Measurements from ENCODE around the gene ZSCAN30.

Gene ZSCAN30

DNA sequence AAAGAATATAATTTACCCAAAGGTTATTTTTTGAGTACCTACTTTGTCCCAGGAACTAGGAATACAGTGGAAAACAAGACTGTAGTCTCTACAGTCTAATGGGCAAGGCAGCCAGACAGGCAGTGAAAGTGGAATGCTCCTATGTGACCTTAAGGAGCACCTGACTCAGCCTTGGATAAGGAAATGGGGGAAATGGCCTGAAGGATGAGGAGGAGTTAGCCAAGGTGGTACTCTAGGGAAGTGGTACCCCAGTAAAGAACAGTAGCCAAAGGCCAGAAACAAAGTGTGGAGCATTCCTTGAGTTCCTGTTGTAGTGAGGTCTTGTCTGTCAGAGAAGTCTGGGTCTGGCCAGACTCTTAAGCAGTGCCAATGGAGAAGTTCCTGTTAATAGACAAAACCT lies 43.2 kb downstream of the ZSCAN30 start:
- Histone ChIP-seq H3K4me3 (ENCODE audit: insufficient read length, low read depth) (no peak overlapping the region), H3K36me3 (ENCODE audit: insufficient read depth, insufficient read length, low read length) (peaks cover 80% of the 10 kb centered on the region), H3K9ac (ENCODE audit: insufficient read length, low read depth) (no peak overlapping the region), H3K9me3 (ENCODE audit: insufficient read depth, low read length) (peaks cover 50% of the 10 kb centered on the region), H3K27me3 (ENCODE audit: insufficient read depth, insufficient read length) (no peaks in the 10 kb centered on the region), H3K4me1 (ENCODE audit: insufficient read depth, insufficient read length) (no peaks in the 10 kb centered on the region)
- TF ChIP-seq YY1 (IDR thresholded peaks at IDR 0.05; ENCODE audit: insufficient read depth, insufficient read length) (no peak), ZNF274 (IDR thresholded peaks at IDR 0.05; ENCODE audit: low read depth, low read length) (no peak), SUZ12 (IDR thresholded peaks at IDR 0.05; ENCODE audit: extremely low read depth, insufficient read depth, insufficient read length) (no peak)
- DNase-seq (ENCODE audit: low read depth, low spot score) = no peak

DNA sequence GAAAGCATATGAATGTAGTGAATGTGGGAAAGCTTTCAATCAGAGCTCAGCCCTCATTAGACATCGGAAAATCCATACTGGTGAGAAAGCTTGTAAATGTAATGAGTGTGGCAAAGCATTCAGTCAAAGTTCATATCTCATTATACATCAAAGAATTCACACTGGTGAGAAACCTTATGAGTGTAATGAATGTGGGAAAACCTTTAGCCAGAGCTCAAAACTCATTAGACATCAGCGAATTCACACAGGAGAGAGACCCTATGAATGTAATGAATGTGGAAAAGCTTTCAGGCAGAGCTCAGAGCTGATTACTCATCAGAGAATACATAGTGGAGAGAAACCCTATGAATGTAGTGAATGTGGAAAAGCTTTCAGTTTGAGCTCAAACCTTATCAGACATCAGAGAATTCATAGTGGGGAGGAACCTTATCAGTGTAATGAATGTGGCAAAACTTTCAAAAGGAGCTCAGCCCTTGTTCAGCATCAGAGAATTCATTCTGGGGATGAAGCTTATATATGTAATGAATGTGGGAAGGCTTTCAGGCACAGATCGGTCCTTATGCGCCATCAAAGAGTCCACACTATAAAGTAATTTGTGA lies 44.2 kb downstream of the ZSCAN30 start:
- H3K36me3 ChIP-seq (ENCODE audit: insufficient read depth, insufficient read length, low read length) = peaks cover 79% of the 10 kb centered on the region
- no peaks in the 10 kb centered on the region for H3K4me1 ChIP-seq (ENCODE audit: insufficient read depth, insufficient read length)
- DNase-seq (ENCODE audit: low read depth, low spot score) = no peak
- H3K4me3 ChIP-seq (ENCODE audit: insufficient read length, low read depth) = no peak overlapping the region
- H3K27me3 ChIP-seq (ENCODE audit: insufficient read depth, insufficient read length) = no peaks in the 10 kb centered on the region
- TF ChIP-seq ZNF274 (IDR thresholded peaks at IDR 0.05; ENCODE audit: low read depth, low read length) (peak; percentile 48), YY1 (IDR thresholded peaks at IDR 0.05; ENCODE audit: insufficient read depth, insufficient read length) (no peak), SUZ12 (IDR thresholded peaks at IDR 0.05; ENCODE audit: extremely low read depth, insufficient read depth, insufficient read length) (no peak)
- H3K9me3 ChIP-seq (ENCODE audit: insufficient read depth, low read length) = peaks cover 50% of the 10 kb centered on the region
- no peak overlapping the region for H3K9ac ChIP-seq (ENCODE audit: insufficient read length, low read depth)

DNA sequence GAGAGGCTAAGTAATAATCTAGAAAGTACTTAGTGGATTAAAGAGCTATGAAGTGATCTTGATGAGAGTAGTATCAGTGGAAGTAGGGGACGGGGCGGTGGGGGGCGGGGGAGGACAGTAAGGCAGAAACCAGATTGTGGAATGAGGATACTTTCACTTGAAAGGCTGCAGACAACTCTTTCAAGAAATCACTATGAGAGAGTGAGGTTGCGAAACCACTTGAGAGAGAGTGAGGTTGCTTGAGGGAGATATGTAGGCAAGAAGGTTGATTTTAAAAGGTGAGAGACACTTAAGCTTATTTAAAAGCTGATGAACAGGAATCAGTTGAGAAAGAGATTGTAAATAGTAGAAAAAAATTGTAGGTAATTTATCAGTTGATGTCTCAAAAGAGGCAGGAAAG lies 45.4 kb downstream of the ZSCAN30 start:
- Histone ChIP-seq H3K4me1 (ENCODE audit: insufficient read depth, insufficient read length) (no peaks in the 10 kb centered on the region), H3K4me3 (ENCODE audit: insufficient read length, low read depth) (no peak overlapping the region), H3K9ac (ENCODE audit: insufficient read length, low read depth) (no peak overlapping the region), H3K27me3 (ENCODE audit: insufficient read depth, insufficient read length) (no peaks in the 10 kb centered on the region), H3K9me3 (ENCODE audit: insufficient read depth, low read length) (peaks cover 43% of the 10 kb centered on the region), H3K36me3 (ENCODE audit: insufficient read depth, insufficient read length, low read length) (peaks cover 70% of the 10 kb centered on the region)
- no peak for TF ChIP-seq YY1 (IDR thresholded peaks at IDR 0.05; ENCODE audit: insufficient read depth, insufficient read length)
- TF ChIP-seq SUZ12 (IDR thresholded peaks at IDR 0.05; ENCODE audit: extremely low read depth, insufficient read depth, insufficient read length) = no peak
- no peak for TF ChIP-seq ZNF274 (IDR thresholded peaks at IDR 0.05; ENCODE audit: low read depth, low read length)
- no peak for DNase-seq (ENCODE audit: low read depth, low spot score)

DNA sequence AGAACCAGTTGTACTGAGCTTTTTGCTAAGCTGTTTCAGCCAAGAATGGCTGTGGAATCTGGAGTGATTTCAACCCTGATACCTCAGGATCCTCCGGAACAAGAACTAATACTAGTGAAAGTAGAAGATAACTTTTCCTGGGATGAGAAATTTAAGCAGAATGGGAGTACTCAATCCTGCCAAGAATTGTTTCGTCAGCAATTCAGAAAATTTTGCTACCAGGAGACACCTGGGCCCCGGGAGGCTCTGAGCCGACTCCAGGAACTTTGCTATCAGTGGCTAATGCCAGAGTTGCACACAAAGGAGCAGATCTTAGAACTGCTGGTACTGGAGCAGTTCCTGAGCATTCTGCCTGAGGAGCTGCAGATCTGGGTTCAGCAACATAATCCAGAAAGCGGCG lies 47.6 kb downstream of the ZSCAN30 start:
- DNase-seq (ENCODE audit: low read depth, low spot score) = no peak
- Histone ChIP-seq H3K9ac (ENCODE audit: insufficient read length, low read depth) (no peak overlapping the region), H3K4me3 (ENCODE audit: insufficient read length, low read depth) (no peak overlapping the region), H3K36me3 (ENCODE audit: insufficient read depth, insufficient read length, low read length) (peaks cover 53% of the 10 kb centered on the region), H3K27me3 (ENCODE audit: insufficient read depth, insufficient read length) (no peaks in the 10 kb centered on the region), H3K9me3 (ENCODE audit: insufficient read depth, low read length) (peaks cover 43% of the 10 kb centered on the region), H3K4me1 (ENCODE audit: insufficient read depth, insufficient read length) (no peaks in the 10 kb centered on the region)
- TF ChIP-seq SUZ12 (IDR thresholded peaks at IDR 0.05; ENCODE audit: extremely low read depth, insufficient read depth, insufficient read length) (no peak), YY1 (IDR thresholded peaks at IDR 0.05; ENCODE audit: insufficient read depth, insufficient read length) (no peak), ZNF274 (IDR thresholded peaks at IDR 0.05; ENCODE audit: low read depth, low read length) (no peak)

DNA sequence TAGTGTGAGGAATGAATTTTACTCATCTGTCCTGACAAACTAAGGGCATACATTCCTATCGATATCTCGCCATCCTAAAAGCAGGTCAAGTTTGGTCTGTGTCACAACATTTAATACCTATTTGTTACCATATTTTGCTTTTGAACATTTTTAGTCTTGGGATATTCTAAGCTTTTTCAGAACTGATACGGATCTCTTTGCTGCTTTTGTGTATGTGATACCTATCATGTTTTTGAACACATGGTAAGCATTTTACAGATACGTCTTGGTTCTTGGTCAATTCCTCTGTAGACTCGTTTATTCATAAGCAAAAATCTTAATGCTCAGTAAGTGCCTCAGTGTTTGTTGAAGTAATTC lies 48.6 kb downstream of the ZSCAN30 start:
- no peaks in the 10 kb centered on the region for H3K27me3 ChIP-seq (ENCODE audit: insufficient read depth, insufficient read length)
- H3K4me3 ChIP-seq (ENCODE audit: insufficient read length, low read depth) = peak overlapping the region; percentile 74
- no peaks in the 10 kb centered on the region for H3K4me1 ChIP-seq (ENCODE audit: insufficient read depth, insufficient read length)
- H3K9me3 ChIP-seq (ENCODE audit: insufficient read depth, low read length) = peaks cover 43% of the 10 kb centered on the region
- peak overlapping the region; percentile 79 for H3K9ac ChIP-seq (ENCODE audit: insufficient read length, low read depth)
- no peak for DNase-seq (ENCODE audit: low read depth, low spot score)
- TF ChIP-seq SUZ12 (IDR thresholded peaks at IDR 0.05; ENCODE audit: extremely low read depth, insufficient read depth, insufficient read length) (no peak), ZNF274 (IDR thresholded peaks at IDR 0.05; ENCODE audit: low read depth, low read length) (no peak), YY1 (IDR thresholded peaks at IDR 0.05; ENCODE audit: insufficient read depth, insufficient read length) (no peak)
- peaks cover 43% of the 10 kb centered on the region for H3K36me3 ChIP-seq (ENCODE audit: insufficient read depth, insufficient read length, low read length)

DNA sequence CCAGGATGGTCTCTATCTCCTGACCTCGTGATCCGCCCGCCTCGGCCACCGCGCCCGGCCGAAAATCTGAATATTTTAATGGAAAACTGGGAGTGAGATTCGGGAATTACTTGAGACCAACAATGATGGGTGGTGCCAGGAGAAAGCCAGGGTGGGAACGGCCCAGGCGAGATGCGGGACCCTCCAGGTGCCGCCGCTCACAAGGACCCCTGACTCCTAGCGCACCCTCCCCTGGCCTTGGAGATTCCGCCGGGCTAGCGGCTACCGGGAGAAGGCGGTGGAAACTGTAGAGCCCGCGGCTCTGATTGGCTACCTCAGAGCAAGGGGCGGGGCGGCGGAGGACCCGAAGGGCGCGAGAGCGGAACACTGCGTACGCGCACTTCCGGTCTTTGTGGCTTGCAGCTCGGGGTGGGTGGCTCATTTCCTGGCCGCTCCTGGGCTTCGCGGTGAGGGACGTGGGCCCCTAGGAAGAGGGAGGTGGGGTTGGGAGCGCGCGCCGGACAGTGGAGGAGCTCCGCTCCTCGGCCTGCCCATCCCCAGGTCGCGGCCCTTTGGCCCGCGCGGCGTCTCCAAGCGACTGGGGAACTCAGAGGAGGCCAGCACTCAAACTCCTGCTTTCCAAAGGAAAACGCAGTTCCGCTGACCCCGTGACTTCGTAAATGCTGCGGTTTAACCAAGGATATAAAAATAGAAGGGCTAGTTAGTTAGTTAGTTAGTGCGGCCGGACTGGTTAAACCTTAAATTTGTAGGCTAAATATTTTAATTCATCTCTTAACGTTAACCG lies 49.2 kb downstream of the ZSCAN30 start, which contains the start of gene ZNF397:
ZNF397 (plus strand) TSS at position 371 of the 784 bp plus-strand sequence. CDS start 1,437 bp downstream, outside the sequence.
- Histone ChIP-seq H3K9me3 (ENCODE audit: insufficient read depth, low read length) (peaks cover 37% of the 10 kb centered on the region), H3K4me1 (ENCODE audit: insufficient read depth, insufficient read length) (no peaks in the 10 kb centered on the region), H3K9ac (ENCODE audit: insufficient read length, low read depth) (peak within 1 kb of the TSS; percentile 79), H3K27me3 (ENCODE audit: insufficient read depth, insufficient read length) (no peaks in the 10 kb centered on the region), H3K36me3 (ENCODE audit: insufficient read depth, insufficient read length, low read length) (peaks cover 37% of the 10 kb centered on the region), H3K4me3 (ENCODE audit: insufficient read length, low read depth) (peak within 1 kb of the TSS; percentile 74)
- no peak for TF ChIP-seq SUZ12 (IDR thresholded peaks at IDR 0.05; ENCODE audit: extremely low read depth, insufficient read depth, insufficient read length)
- TF ChIP-seq ZNF274 (IDR thresholded peaks at IDR 0.05; ENCODE audit: low read depth, low read length) = no peak
- DNase-seq (ENCODE audit: low read depth, low spot score) = peak; percentile 88

DNA sequence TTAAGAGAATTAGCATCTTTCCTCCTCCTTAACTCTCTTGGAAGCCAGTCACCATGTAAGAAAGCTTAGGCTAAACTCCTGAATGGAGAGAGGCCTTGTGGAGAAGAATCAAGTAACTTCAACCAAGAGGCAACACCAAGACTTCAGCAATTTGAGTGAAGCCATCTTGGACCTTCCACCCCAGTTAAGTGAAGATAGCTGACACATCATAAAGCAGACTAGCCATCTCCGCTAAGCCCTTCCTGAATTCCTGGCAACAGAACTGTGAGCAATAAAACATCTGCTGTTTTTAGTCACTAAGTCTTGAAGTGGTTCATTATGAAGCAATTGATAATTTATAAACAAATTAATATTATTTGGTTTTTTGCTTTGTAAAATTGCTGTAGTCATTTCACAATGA lies 50.7 kb downstream of the ZSCAN30 start:
- Histone ChIP-seq H3K4me1 (ENCODE audit: insufficient read depth, insufficient read length) (no peaks in the 10 kb centered on the region), H3K9ac (ENCODE audit: insufficient read length, low read depth) (no peak overlapping the region), H3K9me3 (ENCODE audit: insufficient read depth, low read length) (peaks cover 21% of the 10 kb centered on the region; the same call in 1 of the 2 replicates), H3K4me3 (ENCODE audit: insufficient read length, low read depth) (no peak overlapping the region), H3K36me3 (ENCODE audit: insufficient read depth, insufficient read length, low read length) (peaks cover 22% of the 10 kb centered on the region), H3K27me3 (ENCODE audit: insufficient read depth, insufficient read length) (no peaks in the 10 kb centered on the region)
- no peak for TF ChIP-seq SUZ12 (IDR thresholded peaks at IDR 0.05; ENCODE audit: extremely low read depth, insufficient read depth, insufficient read length)
- no peak for DNase-seq (ENCODE audit: low read depth, low spot score)

All from NT2/D1 (cell line).